Measurements from ENCODE around the gene SLC39A10.

- TF ChIP-seq CREB1 (CRISPR knock-in tag; IDR thresholded peaks at IDR 0.05) (no peak), CTCF (IDR thresholded peaks at IDR 0.05) (no peak), HMGA2 (CRISPR knock-in tag; IDR thresholded peaks at IDR 0.05) (no peak), USF2 (CRISPR knock-in tag; IDR thresholded peaks at IDR 0.05) (no peak), E2F1 (CRISPR knock-in tag; IDR thresholded peaks at IDR 0.05) (no peak), ESRRA (CRISPR knock-in tag; IDR thresholded peaks at IDR 0.05; ENCODE audit: borderline replicate concordance) (no peak)
- TF ChIP-seq, protein P1, sequence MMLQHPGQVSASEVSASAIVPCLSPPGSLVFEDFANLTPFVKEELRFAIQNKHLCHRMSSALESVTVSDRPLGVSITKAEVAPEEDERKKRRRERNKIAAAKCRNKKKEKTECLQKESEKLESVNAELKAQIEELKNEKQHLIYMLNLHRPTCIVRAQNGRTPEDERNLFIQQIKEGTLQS (CRISPR knock-in tag; conservative IDR thresholded peaks at IDR 0.05), result no peak
- TF ChIP-seq, protein P2, sequence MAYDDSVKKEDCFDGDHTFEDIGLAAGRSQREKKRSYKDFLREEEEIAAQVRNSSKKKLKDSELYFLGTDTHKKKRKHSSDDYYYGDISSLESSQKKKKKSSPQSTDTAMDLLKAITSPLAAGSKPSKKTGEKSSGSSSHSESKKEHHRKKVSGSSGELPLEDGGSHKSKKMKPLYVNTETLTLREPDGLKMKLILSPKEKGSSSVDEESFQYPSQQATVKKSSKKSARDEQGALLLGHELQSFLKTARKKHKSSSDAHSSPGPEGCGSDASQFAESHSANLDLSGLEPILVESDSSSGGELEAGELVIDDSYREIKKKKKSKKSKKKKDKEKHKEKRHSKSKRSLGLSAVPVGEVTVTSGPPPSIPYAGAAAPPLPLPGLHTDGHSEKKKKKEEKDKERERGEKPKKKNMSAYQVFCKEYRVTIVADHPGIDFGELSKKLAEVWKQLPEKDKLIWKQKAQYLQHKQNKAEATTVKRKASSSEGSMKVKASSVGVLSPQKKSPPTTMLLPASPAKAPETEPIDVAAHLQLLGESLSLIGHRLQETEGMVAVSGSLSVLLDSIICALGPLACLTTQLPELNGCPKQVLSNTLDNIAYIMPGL (CRISPR knock-in tag; IDR thresholded peaks at IDR 0.05), result no peak
Measured at GRCh38 chr2:195682077-195682476, 25.1 kb downstream of the SLC39A10 start.
